ENCODE results near the gene RAP1GAP2.

The RAP1GAP2 gene

DNA sequence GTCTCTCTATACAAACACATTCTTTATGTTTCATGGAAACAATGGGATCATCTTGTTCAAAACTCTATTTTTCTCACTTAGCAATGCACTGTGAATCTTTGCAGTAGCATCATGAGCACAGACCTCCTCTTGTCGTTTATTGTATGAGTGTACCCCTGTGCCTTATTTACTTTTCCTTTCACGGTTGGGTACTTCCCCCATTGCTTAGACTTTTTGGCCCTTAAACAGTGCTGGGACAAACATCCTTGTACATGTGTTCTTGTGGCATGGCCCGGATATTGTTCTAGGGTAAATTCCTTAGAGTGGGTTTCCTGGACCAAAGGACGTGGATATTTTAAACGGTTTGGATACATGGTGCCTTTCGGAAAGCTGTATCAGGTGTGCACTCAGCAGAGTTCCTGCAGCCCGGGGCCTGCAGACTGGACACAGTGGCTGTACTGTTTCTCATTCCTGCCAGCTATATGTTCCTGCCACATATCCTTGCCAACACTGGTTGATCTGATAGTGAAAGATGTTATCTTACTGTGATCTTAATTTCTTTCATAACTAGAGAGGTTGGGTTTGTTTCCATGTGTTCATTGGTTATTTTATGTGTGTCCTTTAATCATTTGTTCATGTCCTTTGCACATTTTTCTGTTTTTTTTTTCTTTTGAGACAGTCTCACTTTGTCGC, 156.1 kb downstream of the RAP1GAP2 start:
- Histone ChIP-seq H3K9ac (ENCODE audit: low read depth, low read length) (no peak overlapping the region), H3K36me3 (ENCODE audit: insufficient read depth, low read length) (no peaks in the 10 kb centered on the region), H3K4me1 (ENCODE audit: insufficient read depth, low read length) (peaks cover 9% of the 10 kb centered on the region)

DNA sequence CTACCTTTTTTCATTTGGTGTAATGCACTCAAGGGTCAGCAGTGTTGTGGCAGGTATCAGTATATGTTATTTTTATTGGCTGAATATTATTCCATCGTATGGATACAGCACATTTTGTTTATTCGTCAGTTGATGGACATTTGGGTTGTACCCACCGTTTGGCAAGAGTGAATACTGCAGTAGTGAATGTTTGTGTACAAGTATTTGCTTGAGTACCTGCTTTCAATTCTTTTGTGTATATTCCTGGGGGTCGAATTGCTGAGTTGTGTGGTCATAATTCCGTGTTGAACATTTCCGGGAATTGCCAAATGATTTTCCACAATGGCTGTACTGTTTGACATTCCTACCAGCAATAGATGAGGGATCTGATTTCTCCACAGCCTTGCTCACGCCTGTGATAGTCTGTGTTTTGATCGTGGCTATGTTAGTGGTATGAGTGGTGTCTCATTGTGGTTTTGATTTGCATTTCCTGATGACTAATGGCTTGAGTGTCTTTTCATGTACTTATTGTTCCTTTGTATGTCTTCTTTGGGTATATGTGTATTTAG, 158.7 kb downstream of the RAP1GAP2 start:
- Histone ChIP-seq H3K4me1 (ENCODE audit: insufficient read depth, low read length) (peaks cover 20% of the 10 kb centered on the region), H3K27me3 (ENCODE audit: insufficient read depth, low read length) (no peaks in the 10 kb centered on the region), H3K36me3 (ENCODE audit: insufficient read depth, low read length) (no peaks in the 10 kb centered on the region), H3K9ac (ENCODE audit: low read depth, low read length) (no peak overlapping the region), H3K9me3 (ENCODE audit: insufficient read depth, low read depth, low read length) (no peaks in the 10 kb centered on the region), H3K4me3 (ENCODE audit: low read length) (no peak overlapping the region), H3K27ac (ENCODE audit: low read depth, low read length) (no peak overlapping the region)
- 81% methylated on average over 8 of the region's 8 CpGs for WGBS

More for the DNA sequence above, 156.1 kb downstream of the RAP1GAP2 start:
- H3K27ac ChIP-seq (ENCODE audit: low read depth, low read length): no peak overlapping the region
- H3K4me3 ChIP-seq (ENCODE audit: low read length): no peak overlapping the region
- H3K9me3 ChIP-seq (ENCODE audit: insufficient read depth, low read depth, low read length): no peaks in the 10 kb centered on the region
- H3K27me3 ChIP-seq (ENCODE audit: insufficient read depth, low read length): no peaks in the 10 kb centered on the region
- 94% methylated on average over 8 of the region's 8 CpGs for WGBS

DNA sequence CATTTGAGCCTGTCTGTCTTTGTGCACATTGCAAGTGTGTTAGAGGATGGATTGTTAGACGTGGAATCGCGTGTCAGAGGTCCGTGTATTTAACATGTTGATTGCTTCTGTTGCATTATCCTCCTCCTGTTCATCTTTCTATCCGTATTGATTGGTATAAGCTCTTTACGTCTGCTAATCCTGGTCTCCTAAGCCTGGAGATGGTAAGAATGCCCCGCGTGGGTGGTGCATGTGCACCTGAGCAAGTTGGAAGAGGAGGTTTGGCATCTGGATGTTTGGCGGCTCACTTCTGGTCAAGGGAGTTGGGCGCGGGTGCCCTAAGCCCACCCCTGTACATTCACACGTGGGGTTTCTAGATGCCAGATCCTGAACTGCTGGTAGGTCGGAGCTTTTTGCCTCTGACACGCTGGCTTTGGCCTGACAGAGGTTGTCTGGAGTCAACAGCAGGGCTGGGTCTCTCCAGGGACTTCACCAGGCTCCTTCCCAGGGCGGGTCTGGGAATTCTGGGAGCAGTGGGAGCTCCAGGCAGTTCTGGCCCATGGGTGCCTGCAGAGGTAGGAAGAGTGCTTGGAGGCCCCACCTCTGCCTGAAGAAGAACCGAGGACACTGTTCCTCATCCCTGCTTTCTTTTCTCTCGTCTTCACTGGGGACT, 159.8 kb downstream of the RAP1GAP2 start:
- H3K27me3 ChIP-seq (ENCODE audit: insufficient read depth, low read length): no peaks in the 10 kb centered on the region
- H3K36me3 ChIP-seq (ENCODE audit: insufficient read depth, low read length): no peaks in the 10 kb centered on the region
- peaks cover 26% of the 10 kb centered on the region for H3K4me1 ChIP-seq (ENCODE audit: insufficient read depth, low read length)
- H3K9ac ChIP-seq (ENCODE audit: low read depth, low read length): no peak overlapping the region
- H3K27ac ChIP-seq (ENCODE audit: low read depth, low read length): no peak overlapping the region; the same call in 1 of the 2 replicates
- WGBS: 86% methylated on average over 17 of the region's 17 CpGs
- no peaks in the 10 kb centered on the region for H3K9me3 ChIP-seq (ENCODE audit: insufficient read depth, low read depth, low read length)
- no peak overlapping the region for H3K4me3 ChIP-seq (ENCODE audit: low read length)

DNA sequence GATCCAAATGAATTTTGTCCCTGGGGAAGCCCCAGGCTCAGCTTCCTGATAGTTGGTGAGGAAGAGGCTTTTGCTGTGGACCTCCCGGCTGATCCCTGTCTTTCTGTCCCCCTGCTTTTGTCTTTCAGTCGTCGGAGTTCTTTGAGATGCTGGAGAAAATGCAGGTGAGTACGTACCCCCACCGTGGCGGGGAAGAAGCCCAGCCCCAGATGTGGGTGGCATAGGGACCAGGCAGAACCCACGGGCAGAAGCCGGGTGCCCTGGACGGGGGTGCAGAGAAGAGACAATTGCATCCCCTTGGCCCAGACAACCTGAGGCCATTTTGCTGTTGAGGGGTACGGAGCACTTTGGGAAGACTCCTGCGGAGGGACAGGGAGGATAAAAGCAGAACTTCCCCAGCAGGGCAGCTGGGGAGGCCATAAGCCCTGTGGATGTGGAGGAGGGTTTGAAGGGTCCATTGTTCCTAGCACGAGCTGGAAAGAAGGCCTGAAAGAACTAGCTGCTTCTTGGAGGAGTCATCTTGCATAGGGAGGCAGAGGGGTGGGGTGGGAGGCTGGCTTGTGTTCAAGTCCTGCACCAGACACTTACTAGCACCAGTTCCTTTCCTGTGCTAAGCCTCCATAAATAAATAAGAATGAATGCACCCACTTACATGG, 161.5 kb downstream of the RAP1GAP2 start:
- Histone ChIP-seq H3K4me3 (ENCODE audit: low read length) (no peak overlapping the region), H3K36me3 (ENCODE audit: insufficient read depth, low read length) (no peaks in the 10 kb centered on the region), H3K9ac (ENCODE audit: low read depth, low read length) (no peak overlapping the region), H3K9me3 (ENCODE audit: insufficient read depth, low read depth, low read length) (no peaks in the 10 kb centered on the region), H3K27ac (ENCODE audit: low read depth, low read length) (no peak overlapping the region), H3K4me1 (ENCODE audit: insufficient read depth, low read length) (peaks cover 26% of the 10 kb centered on the region), H3K27me3 (ENCODE audit: insufficient read depth, low read length) (no peaks in the 10 kb centered on the region)
- WGBS: 73% methylated on average over 12 of the region's 12 CpGs

DNA sequence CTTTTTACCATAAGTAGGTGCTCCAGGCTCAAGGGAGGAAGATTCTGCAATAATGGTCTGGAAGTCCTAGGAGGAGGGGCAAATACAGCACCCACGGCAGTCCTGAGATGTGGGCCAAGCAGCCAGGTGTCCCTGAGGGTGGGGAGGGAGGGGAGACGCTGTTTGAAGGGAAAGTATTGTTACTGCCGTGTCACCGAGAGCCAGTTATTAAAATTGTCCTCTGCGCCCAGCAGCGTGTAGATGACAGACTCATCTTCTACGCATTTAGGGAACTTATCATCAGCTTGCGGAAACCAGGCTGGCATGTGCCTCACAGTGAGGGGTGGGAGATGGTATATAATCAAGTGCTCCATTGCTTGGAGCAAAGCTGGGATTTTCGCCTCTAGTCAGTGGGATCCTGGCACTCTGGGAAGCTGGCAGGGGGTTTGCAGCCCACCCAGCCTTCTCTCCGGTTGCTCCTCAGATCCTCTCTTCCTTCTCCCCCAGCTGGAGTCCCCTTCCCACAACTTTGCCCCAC, 162.5 kb downstream of the RAP1GAP2 start:
- Histone ChIP-seq H3K4me1 (ENCODE audit: insufficient read depth, low read length) (peaks cover 26% of the 10 kb centered on the region), H3K9ac (ENCODE audit: low read depth, low read length) (no peak overlapping the region), H3K27me3 (ENCODE audit: insufficient read depth, low read length) (no peaks in the 10 kb centered on the region), H3K4me3 (ENCODE audit: low read length) (no peak overlapping the region), H3K9me3 (ENCODE audit: insufficient read depth, low read depth, low read length) (no peaks in the 10 kb centered on the region), H3K27ac (ENCODE audit: low read depth, low read length) (no peak overlapping the region), H3K36me3 (ENCODE audit: insufficient read depth, low read length) (no peaks in the 10 kb centered on the region)
- WGBS: 87% methylated on average over 10 of the region's 10 CpGs

DNA sequence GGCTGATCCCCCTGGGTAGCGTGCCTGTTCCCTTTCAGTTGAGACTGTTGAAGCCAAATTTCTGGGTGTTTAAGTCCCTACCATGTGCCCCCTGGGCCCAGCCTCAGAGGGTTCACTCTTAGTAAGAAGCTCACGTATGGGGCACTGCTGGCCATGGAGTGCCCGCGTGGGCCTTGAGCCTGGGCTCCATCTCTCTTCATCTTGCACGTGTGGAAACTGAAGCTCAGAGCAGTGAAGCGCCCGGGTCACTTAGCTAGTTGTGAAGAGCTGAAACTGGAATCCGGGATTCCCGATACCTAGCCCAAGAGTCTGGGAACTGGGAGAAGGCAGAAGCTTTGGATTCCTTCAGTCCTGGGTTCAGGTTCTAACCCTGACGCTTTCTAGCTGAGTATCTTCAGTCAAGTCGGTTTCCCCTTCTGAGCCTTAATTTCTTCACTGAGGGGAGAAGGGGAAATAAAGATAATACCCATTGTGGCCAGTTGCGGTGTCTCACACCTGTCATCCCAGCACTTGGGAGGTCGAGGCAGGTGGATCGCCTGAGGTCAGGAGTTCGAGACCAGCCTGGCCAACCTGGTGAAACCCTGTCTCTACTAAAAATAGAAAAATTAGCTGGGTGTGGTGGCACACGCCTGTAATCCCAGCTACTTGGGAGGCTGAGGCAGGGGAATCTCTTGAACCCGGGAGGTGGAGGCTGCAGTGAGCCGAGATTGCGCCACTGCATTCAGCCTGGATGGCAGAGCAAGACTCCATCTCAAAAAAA, 163.3 kb downstream of the RAP1GAP2 start:
- Histone ChIP-seq H3K9ac (ENCODE audit: low read depth, low read length) (no peak overlapping the region), H3K9me3 (ENCODE audit: insufficient read depth, low read depth, low read length) (no peaks in the 10 kb centered on the region), H3K4me1 (ENCODE audit: insufficient read depth, low read length) (peaks cover 26% of the 10 kb centered on the region), H3K27me3 (ENCODE audit: insufficient read depth, low read length) (no peaks in the 10 kb centered on the region), H3K4me3 (ENCODE audit: low read length) (no peak overlapping the region), H3K36me3 (ENCODE audit: insufficient read depth, low read length) (no peaks in the 10 kb centered on the region), H3K27ac (ENCODE audit: low read depth, low read length) (no peak overlapping the region)
- 87% methylated on average over 19 of the region's 19 CpGs for WGBS

DNA sequence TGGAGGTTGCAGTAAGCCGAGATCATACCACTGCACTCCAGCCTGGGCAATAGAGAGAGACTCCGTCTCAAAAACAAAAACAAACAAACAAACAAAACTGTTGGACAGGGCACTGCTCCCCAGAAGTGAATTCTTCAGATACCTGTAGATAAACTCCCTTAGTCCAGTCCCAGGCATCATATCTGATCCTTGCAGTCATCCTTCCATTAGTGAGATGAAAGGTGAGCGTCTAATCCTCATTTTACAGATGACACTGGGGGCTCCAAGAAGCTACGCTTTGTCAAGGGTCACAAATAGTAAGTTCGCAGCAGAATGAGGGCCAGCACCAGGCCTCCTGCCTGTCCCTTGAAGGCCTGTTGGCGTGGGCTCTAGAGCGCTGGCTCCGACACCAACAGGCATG, 165.2 kb downstream of the RAP1GAP2 start:
- Histone ChIP-seq H3K27ac (ENCODE audit: low read depth, low read length) (no peak overlapping the region), H3K9ac (ENCODE audit: low read depth, low read length) (no peak overlapping the region), H3K36me3 (ENCODE audit: insufficient read depth, low read length) (peaks cover 14% of the 10 kb centered on the region; the same call in 1 of the 2 replicates), H3K4me1 (ENCODE audit: insufficient read depth, low read length) (peaks cover 18% of the 10 kb centered on the region), H3K27me3 (ENCODE audit: insufficient read depth, low read length) (no peaks in the 10 kb centered on the region), H3K9me3 (ENCODE audit: insufficient read depth, low read depth, low read length) (no peaks in the 10 kb centered on the region), H3K4me3 (ENCODE audit: low read length) (no peak overlapping the region)
- WGBS: 96% methylated on average over 8 of the region's 8 CpGs

DNA sequence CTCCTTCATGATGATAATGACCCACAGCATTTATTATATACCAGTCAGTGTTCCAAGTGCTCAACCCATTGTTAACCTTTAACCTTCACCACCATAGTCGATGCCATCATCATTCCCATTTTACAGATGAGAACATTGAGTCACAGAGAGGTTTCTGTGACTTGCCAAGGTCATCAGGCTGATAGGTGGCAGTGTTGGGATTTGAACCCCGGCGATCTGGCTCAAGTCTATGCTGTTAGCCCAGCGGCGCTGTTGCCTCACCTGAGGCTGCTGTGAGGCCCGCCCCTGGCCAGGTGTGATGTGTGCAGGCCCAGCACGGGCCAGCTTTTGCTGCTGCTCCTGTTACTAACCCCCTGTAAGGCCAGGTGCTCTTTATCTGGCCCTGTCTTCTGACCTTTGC, 166.0 kb downstream of the RAP1GAP2 start:
- Histone ChIP-seq H3K9ac (ENCODE audit: low read depth, low read length) (no peak overlapping the region), H3K27ac (ENCODE audit: low read depth, low read length) (no peak overlapping the region), H3K9me3 (ENCODE audit: insufficient read depth, low read depth, low read length) (no peaks in the 10 kb centered on the region), H3K4me1 (ENCODE audit: insufficient read depth, low read length) (peaks cover 18% of the 10 kb centered on the region), H3K36me3 (ENCODE audit: insufficient read depth, low read length) (peaks cover 19% of the 10 kb centered on the region; the same call in 1 of the 2 replicates), H3K27me3 (ENCODE audit: insufficient read depth, low read length) (no peaks in the 10 kb centered on the region), H3K4me3 (ENCODE audit: low read length) (no peak overlapping the region)
- 94% methylated on average over 7 of the region's 7 CpGs for WGBS

DNA sequence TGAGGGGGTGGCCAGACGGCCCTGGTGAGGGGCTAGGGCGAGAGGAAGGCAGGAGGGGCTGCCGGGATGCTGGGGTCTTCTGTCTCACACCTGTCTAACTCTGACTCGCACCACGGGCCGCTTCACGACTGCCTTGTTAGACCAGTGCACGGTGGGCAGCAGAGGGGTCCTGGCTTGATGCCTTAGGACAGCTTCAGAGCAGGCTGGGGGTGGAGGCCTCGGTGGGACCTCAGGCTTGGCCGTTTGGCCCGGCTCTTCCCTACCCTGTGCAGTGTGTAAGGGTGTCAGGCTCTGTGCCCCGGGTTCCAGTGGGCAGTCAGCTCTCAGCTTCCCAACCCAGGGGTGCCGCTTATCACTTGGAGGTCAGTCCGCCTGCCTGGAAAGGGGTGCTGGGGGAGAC, 166.5 kb downstream of the RAP1GAP2 start:
- H3K36me3 ChIP-seq (ENCODE audit: insufficient read depth, low read length): peaks cover 24% of the 10 kb centered on the region
- no peak overlapping the region for H3K27ac ChIP-seq (ENCODE audit: low read depth, low read length)
- no peak overlapping the region for H3K4me3 ChIP-seq (ENCODE audit: low read length)
- H3K27me3 ChIP-seq (ENCODE audit: insufficient read depth, low read length): no peaks in the 10 kb centered on the region
- H3K9ac ChIP-seq (ENCODE audit: low read depth, low read length): no peak overlapping the region
- H3K9me3 ChIP-seq (ENCODE audit: insufficient read depth, low read depth, low read length): no peaks in the 10 kb centered on the region
- peaks cover 13% of the 10 kb centered on the region; the same call in 1 of the 2 replicates for H3K4me1 ChIP-seq (ENCODE audit: insufficient read depth, low read length)
- WGBS: 95% methylated on average over 14 of the region's 14 CpGs

DNA sequence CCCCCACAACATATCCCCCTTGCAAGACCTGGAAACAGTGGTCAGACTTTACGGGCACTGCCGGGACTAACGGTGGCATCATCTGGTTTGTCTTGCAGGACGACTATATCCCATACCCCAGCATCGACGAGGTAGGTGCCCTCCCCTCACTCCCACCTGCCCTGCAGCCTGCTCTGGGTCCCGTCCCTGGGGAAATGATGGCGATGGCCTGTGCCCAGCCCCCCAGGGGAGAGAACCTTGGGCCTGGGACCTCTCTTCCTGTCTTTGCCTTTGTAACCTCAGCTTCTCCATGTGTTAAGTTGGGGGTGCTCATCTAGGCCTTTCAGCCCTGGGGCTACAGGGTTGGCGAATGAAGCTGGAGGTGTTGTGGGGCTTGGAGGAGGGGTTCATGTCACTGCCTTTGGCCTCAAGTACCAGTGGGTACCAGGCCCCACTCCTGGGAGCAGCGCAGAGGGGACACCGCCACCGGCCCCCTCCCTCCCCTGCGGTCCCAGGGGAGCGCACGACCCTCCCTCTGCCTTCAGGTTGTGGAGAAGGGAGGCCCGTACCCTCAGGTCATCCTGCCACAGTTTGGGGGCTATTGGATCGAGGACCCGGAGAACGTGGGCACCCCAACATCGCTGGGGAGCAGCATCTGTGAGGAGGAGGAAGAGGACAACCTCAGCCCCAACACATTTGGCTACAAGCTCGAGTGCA, 167.2 kb downstream of the RAP1GAP2 start:
- no peaks in the 10 kb centered on the region for H3K27me3 ChIP-seq (ENCODE audit: insufficient read depth, low read length)
- 91% methylated on average over 21 of the region's 21 CpGs for WGBS
- peaks cover 6% of the 10 kb centered on the region; the same call in 1 of the 2 replicates for H3K4me1 ChIP-seq (ENCODE audit: insufficient read depth, low read length)
- no peaks in the 10 kb centered on the region for H3K9me3 ChIP-seq (ENCODE audit: insufficient read depth, low read depth, low read length)
- no peak overlapping the region for H3K4me3 ChIP-seq (ENCODE audit: low read length)
- H3K9ac ChIP-seq (ENCODE audit: low read depth, low read length): no peak overlapping the region
- H3K27ac ChIP-seq (ENCODE audit: low read depth, low read length): no peak overlapping the region
- H3K36me3 ChIP-seq (ENCODE audit: insufficient read depth, low read length): peaks cover 30% of the 10 kb centered on the region

Measured in HUES64 (cell line).